Measurements from ENCODE around the gene TXNDC8.
"Not testable (repeated sequence)": the region's sequence is repeated elsewhere in the genome, so short reads cannot be mapped to it uniquely, and the experiment has no call there.

Gene TXNDC8

DNA sequence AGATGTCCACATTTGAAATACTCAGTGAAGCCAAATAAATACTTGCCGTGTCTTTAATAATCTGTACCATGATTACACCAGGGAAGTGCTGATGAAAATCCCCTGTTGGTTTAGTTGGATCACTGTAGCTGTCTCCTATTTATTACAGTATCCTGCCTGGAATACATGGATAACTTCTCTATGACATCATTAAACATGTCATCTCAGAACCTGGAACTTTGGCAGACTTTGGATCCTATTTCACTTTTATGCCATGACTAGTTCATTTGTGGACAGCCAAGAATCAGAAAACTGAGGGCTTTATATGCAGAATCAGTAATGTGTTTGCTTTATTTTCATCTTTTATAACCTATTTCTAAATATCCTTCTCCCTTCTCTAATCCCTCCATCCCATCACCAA, at the start of gene TXNDC8:
Gene TXNDC8 (minus strand): TSS at position 137 of the 400 bp plus-strand sequence.
- DNase-seq = no peak

- DNase-seq = no peak
Measured at GRCh38 chr9:110383491-110383890, 45.8 kb upstream of the TXNDC8 start.

- no peak for DNase-seq
Measured at GRCh38 chr9:110382731-110383130, 45.1 kb upstream of the TXNDC8 start.

GRCh38 chr9:110371411-110372007, 33.8 kb upstream of the TXNDC8 start:
- DNase-seq = no peak

GRCh38 chr9:110370315-110370714, 32.7 kb upstream of the TXNDC8 start:
- DNase-seq = no peak

- DNase-seq = no peak
Measured at GRCh38 chr9:110364451-110364850, 26.8 kb upstream of the TXNDC8 start.

DNA sequence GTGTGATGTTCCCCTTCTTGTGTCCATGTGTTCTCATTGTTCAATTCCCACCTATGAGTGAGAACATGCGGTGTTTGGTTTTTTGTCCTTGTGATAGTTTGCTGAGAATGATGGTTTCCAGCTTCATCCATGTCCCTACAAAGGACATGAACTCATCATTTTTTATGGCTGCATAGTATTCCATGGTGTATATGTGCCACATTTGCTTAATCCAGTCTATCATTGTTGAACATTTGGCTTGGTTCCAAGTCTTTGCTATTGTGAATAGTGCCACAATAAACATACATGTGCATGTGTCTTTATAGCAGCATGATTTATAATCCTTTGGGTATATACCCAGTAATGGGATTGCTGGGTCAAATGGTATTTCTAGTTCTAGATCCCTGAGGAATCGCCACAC, 21.3 kb upstream of the TXNDC8 start:
- DNase-seq = not testable (repeated sequence)

GRCh38 chr9:110357505-110357904, 19.8 kb upstream of the TXNDC8 start:
- DNase-seq = no peak

- no peak for DNase-seq
Measured at GRCh38 chr9:110356639-110357395, 19.2 kb upstream of the TXNDC8 start.

DNA sequence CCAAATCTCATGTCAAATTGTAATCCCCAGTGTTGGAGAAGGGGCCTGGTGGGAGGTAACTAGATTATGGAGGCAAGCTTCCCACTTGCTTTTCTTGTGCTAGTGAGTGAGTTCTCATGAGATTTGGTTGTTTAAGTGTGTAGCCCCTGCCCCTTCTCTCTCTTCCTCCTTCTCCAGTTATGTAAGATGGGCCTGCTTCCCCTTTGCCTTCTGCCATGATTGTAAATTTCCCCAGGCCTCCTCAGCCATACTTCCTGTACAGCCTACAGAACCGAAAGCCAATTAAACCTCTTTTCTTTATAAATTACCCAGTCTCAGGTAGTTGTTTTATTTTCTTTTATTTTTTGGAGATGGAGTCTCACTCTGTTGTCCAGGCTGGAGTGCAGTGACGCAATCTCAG, 18.2 kb upstream of the TXNDC8 start:
- no peak for DNase-seq

- peak; percentile 18 for DNase-seq
Measured at GRCh38 chr9:110351009-110351467, 13.4 kb upstream of the TXNDC8 start.

- no peak for DNase-seq
Measured at GRCh38 chr9:110346325-110346724, 8.7 kb upstream of the TXNDC8 start.

DNA sequence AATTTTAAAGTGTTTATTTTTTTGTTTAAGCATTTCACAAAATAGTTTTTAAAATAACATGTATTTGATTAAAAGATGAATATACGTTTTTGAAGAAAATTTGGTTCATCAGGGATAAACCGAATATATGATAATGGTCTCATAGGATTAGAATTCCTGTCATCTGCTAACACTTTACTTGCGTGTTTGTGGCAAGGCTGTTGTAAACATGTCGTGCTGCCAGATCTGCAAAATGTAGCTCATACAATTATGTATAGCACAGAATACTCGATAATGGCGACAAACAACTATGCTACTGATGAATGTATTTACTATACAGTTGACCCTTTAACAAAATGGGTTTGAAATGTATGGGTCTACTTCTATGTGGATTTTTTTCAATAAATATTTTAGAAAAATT, 7.2 kb upstream of the TXNDC8 start:
- DNase-seq = no peak

GRCh38 chr9:110343551-110343950, 5.9 kb upstream of the TXNDC8 start:
- DNase-seq = no peak

GRCh38 chr9:110340306-110340705, 2.6 kb upstream of the TXNDC8 start:
- no peak for DNase-seq

GRCh38 chr9:110338143-110338542, 480 bp upstream of the TXNDC8 start:
- no peak for DNase-seq

GRCh38 chr9:110336363-110336762, 1.3 kb downstream of the TXNDC8 start:
- DNase-seq = no peak

DNA sequence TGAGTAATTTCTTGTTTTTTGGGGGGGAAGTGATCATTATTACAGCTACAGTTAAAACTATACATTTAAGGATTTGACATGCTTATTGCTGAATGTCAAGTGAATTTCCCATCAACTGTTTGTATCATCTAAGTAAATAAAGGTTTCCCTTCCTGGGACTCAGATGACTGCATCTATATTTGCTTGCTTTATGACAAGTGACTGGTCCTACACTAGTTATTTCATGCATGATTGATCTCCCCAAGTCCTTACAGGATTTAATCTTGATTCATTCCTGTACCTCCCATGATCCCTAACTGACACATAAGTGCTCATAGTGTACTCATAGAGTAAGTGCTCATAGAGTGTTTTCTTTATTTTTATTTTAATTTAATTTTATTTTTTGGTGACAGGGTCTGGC, 2.8 kb downstream of the TXNDC8 start:
- DNase-seq = no peak

- no peak for DNase-seq
Measured at GRCh38 chr9:110334183-110334582, 3.5 kb downstream of the TXNDC8 start.

GRCh38 chr9:110332766-110333165, 4.9 kb downstream of the TXNDC8 start:
- no peak for DNase-seq

- DNase-seq = no peak
Measured at GRCh38 chr9:110330484-110331105, 7.1 kb downstream of the TXNDC8 start.

GRCh38 chr9:110329639-110330230, 7.9 kb downstream of the TXNDC8 start:
- DNase-seq = no peak

GRCh38 chr9:110328763-110329162, 8.9 kb downstream of the TXNDC8 start:
- DNase-seq = no peak

GRCh38 chr9:110327716-110328115, 9.9 kb downstream of the TXNDC8 start:
- no peak for DNase-seq

Measured in activated CD4-positive, alpha-beta T cell treated with anti-CD3 and anti-CD28 coated beads, Interleukin-2, amount 50 U/mL, for 16 hours (primary cell).